C4-2B (cell line): ENCODE results near the gene PCBP4.

Source experiments
- H3K27ac ChIP-seq: fragments of 450-650 bp; 2 replicates; pipeline ENCODE4 v1.5.1; 2017
- CTCF ChIP-seq: fragments of 450-650 bp; conservative IDR thresholded peaks from 2 replicates; pipeline ENCODE4 v1.5.1; 2017; ENCODE audit warnings: mild to moderate bottlenecking
- ZFX ChIP-seq: fragments of 450-650 bp; IDR thresholded peaks from 2 replicates; pipeline ENCODE4 v1.6.1; 2017

The PCBP4 gene

GRCh38 chr3:51983578-51984268 is 16.5 kb upstream of the PCBP4 start:
- H3K27ac ChIP-seq = peak overlapping the region; percentile 83
- TF ChIP-seq CTCF (no peak), ZFX (no peak)

- peak within 1 kb of the TSS; percentile 83 for H3K27ac ChIP-seq
- TF ChIP-seq CTCF = no peak; the same call in 1 of the 2 replicates
- TF ChIP-seq ZFX = peak; percentile 40; the same call in 1 of the 2 replicates
These were observed 15.8 kb upstream of the PCBP4 start, which contains the start of gene ACY1 for GRCh38 chr3:51982838-51983577. TSS of gene ACY1 (plus strand) at chr3:51983535. CDS start at chr3:51984065, 530 bp downstream.

- TF ChIP-seq CTCF (peak; percentile 77; the same call in 1 of the 2 replicates), ZFX (no peak)
- peak overlapping the region; percentile 83 for H3K27ac ChIP-seq
These were observed 15.1 kb upstream of the PCBP4 start for GRCh38 chr3:51982352-51982837.

GRCh38 chr3:51980253-51980652 is 13.0 kb upstream of the PCBP4 start:
- H3K27ac ChIP-seq = no peak overlapping the region
- TF ChIP-seq CTCF (no peak), ZFX (no peak)

GRCh38 chr3:51978143-51978502 is 10.9 kb upstream of the PCBP4 start:
- TF ChIP-seq CTCF (no peak), ZFX (no peak)
- H3K27ac ChIP-seq = no peak overlapping the region

GRCh38 chr3:51977446-51978142 is 10.3 kb upstream of the PCBP4 start:
- TF ChIP-seq ZFX (no peak), CTCF (no peak)
- H3K27ac ChIP-seq = no peak overlapping the region
